Panc1 (cell line): Measurements from ENCODE around the gene SPNS3.

ENCODE experiments used
- POLR2AphosphoS5 ChIP-seq: IDR thresholded peaks from 2 replicates; pipeline ENCODE4 v1.6.1; 2012; ENCODE audit warnings: mild to moderate bottlenecking, low read depth, low read length, moderate library complexity
- REST ChIP-seq, 2 experiments: IDR thresholded peaks; 2 replicates each; pipeline ENCODE4 v1.6.1; 2011 to 2012; ENCODE audit warnings: low read depth in 2 of 2, control low read depth in 1 of 2, low read length in 1 of 2, mild to moderate bottlenecking in 1 of 2, moderate library complexity in 1 of 2; ENCODE audit not compliant: insufficient read depth in 1 of 2
- SIN3A ChIP-seq: IDR thresholded peaks from 2 replicates; pipeline ENCODE4 v1.6.1; 2012; ENCODE audit warnings: low read depth, mild to moderate bottlenecking, low read length, moderate library complexity, borderline replicate concordance; ENCODE audit not compliant: insufficient read depth
- TCF7L2 ChIP-seq: IDR thresholded peaks from 2 replicates; pipeline ENCODE4 v1.6.1; 2011; ENCODE audit warnings: mild to moderate bottlenecking, low read depth, low read length, inconsistent platforms
- TF ChIP-seq, protein P1 (sequence below): fragments of 450-650 bp; IDR thresholded peaks from 2 replicates; pipeline ENCODE4 v1.5.1; 2017; ENCODE audit warnings: mild to moderate bottlenecking

DNA sequence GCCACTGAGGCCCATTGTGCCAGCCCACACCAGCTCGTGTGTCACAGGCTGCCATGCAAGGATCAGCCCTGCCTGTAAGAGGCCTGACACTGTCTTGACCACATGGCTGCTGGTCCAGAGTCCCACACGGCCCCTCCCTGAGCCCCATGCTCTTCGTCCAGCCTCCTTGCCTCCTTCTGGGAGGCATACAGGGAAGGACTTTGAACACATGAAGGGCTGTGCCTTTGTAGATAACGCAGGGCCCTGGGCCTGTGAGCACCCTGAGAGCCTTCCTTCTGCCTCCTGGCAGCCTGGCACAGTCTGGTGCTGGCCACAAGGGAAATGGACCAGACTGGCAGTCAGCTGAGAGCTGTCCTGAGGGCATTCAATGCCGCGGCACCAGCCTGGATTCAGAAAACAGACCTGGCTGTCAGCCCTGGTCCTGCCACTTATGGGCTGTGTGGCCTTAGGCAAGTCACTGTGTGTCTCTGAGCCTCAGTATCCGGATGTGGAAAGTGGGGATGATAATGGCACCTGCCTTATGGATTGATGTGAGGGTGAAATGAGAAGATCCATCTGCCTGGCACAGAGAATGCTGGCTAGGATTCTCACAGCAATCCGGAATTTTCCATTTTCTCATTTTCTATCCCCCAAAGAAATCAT is 45.7 kb downstream of the SPNS3 start:
- TF ChIP-seq, protein P1, sequence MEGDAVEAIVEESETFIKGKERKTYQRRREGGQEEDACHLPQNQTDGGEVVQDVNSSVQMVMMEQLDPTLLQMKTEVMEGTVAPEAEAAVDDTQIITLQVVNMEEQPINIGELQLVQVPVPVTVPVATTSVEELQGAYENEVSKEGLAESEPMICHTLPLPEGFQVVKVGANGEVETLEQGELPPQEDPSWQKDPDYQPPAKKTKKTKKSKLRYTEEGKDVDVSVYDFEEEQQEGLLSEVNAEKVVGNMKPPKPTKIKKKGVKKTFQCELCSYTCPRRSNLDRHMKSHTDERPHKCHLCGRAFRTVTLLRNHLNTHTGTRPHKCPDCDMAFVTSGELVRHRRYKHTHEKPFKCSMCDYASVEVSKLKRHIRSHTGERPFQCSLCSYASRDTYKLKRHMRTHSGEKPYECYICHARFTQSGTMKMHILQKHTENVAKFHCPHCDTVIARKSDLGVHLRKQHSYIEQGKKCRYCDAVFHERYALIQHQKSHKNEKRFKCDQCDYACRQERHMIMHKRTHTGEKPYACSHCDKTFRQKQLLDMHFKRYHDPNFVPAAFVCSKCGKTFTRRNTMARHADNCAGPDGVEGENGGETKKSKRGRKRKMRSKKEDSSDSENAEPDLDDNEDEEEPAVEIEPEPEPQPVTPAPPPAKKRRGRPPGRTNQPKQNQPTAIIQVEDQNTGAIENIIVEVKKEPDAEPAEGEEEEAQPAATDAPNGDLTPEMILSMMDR = no peak
- TF ChIP-seq POLR2AphosphoS5 (no peak), REST (IDR thresholded peaks at IDR 0.05; ENCODE audit: insufficient read depth in 1 of 2, low read depth in 2 of 2, low read length in 1 of 2) (no peak), TCF7L2 (no peak), SIN3A (no peak)
